Testis (tissue), 2 donors: ENCODE data around the gene MOB1A.

ENCODE experiments used
- CTCF ChIP-seq, 3 experiments: fragments of 450-650 bp in 2 of 3; fragments of 200-600 bp in 1 of 3; sonication (generic) in 1 of 3; IDR thresholded peaks; one replicate each; pipeline ENCODE4 v1.5.1; 2016 to 2019; ENCODE audit warnings: antibody characterized with exemption in 3 of 3, mild to moderate bottlenecking in 2 of 3, moderate library complexity in 1 of 3
- POLR2A ChIP-seq: fragments of 450-650 bp; IDR thresholded peaks from one replicate; pipeline ENCODE4 v1.6.1; 2017; ENCODE audit warnings: antibody characterized with exemption, mild to moderate bottlenecking, moderate library complexity

- TF ChIP-seq CTCF (IDR thresholded peaks at IDR 0.05) (no peak), POLR2A (no peak)
Measured at GRCh38 chr2:74205113-74205512, 26.4 kb upstream of the MOB1A start.
